Measurements from ENCODE around the gene CADM1. TPM values are rescaled to one million over a fixed set of nuclear protein-coding genes. Genes with fewer than 3 reads are reported as not detected.

CADM1 gene
- total and polyA plus RNA-seq, 2 experiments from 2014 or later: 16.5 to 18.0 TPM

GRCh38 chr11:115206365-115207022 lies 297.7 kb downstream of the CADM1 start:
- no peak overlapping the region for H3K4me3 Mint-ChIP-seq
- ATAC-seq (no peak), DNase-seq (ENCODE audit: low spot score) (no peak)
- Histone ChIP-seq H3K9me2 (ENCODE audit: insufficient read depth) (no peaks in the 10 kb centered on the region), H3K27me3 (ENCODE audit: insufficient read depth) (no peaks in the 10 kb centered on the region), H3K36me3 (ENCODE audit: insufficient read depth) (no peaks in the 10 kb centered on the region), H3K4me3 (no peak overlapping the region), H3K4me2 (no peak overlapping the region), H3K79me2 (replicated peaks; ENCODE audit: insufficient read depth) (no peaks in the 10 kb centered on the region), H3K4me1 (ENCODE audit: insufficient read depth) (peaks cover 17% of the 10 kb centered on the region), H3K27ac (ENCODE audit: low read depth) (no peak overlapping the region), H4K20me1 (replicated peaks; ENCODE audit: insufficient read depth) (no peaks in the 10 kb centered on the region), H2AFZ (no peak overlapping the region), H3F3A (replicated peaks; ENCODE audit: low read depth) (no peaks in the 10 kb centered on the region)
- H3K9me3 Mint-ChIP-seq: no peaks in the 10 kb centered on the region
- H3K27me3 Mint-ChIP-seq (ENCODE audit: insufficient read depth, low read depth, poor library complexity): no peaks in the 10 kb centered on the region
- TF ChIP-seq REST (IDR thresholded peaks at IDR 0.05; ENCODE audit: unreplicated experiment) (no peak), EZH2phosphoT487 (IDR thresholded peaks at IDR 0.05; ENCODE audit: unreplicated experiment) (no peak), CREB1 (CRISPR knock-in tag; IDR thresholded peaks at IDR 0.05; ENCODE audit: low read depth) (no peak), JUNB (IDR thresholded peaks at IDR 0.05; ENCODE audit: unreplicated experiment) (no peak), ZNF331 (CRISPR knock-in tag; IDR thresholded peaks at IDR 0.05; ENCODE audit: low read depth) (no peak), POLR2AphosphoS5 (IDR thresholded peaks at IDR 0.05; ENCODE audit: low read depth) (no peak), ZNF114 (CRISPR knock-in tag; IDR thresholded peaks at IDR 0.05) (no peak), EZH2 (IDR thresholded peaks at IDR 0.05; ENCODE audit: low read depth, unreplicated experiment) (no peak), STAT1 (IDR thresholded peaks at IDR 0.05; ENCODE audit: unreplicated experiment) (no peak), NANOG (IDR thresholded peaks at IDR 0.05; ENCODE audit: borderline replicate concordance) (no peak), ZNF462 (CRISPR knock-in tag; IDR thresholded peaks at IDR 0.05) (no peak)
- TF ChIP-seq, protein P1, sequence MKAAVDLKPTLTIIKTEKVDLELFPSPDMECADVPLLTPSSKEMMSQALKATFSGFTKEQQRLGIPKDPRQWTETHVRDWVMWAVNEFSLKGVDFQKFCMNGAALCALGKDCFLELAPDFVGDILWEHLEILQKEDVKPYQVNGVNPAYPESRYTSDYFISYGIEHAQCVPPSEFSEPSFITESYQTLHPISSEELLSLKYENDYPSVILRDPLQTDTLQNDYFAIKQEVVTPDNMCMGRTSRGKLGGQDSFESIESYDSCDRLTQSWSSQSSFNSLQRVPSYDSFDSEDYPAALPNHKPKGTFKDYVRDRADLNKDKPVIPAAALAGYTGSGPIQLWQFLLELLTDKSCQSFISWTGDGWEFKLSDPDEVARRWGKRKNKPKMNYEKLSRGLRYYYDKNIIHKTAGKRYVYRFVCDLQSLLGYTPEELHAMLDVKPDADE (IDR thresholded peaks at IDR 0.05): no peak
- TF ChIP-seq, protein P2, sequence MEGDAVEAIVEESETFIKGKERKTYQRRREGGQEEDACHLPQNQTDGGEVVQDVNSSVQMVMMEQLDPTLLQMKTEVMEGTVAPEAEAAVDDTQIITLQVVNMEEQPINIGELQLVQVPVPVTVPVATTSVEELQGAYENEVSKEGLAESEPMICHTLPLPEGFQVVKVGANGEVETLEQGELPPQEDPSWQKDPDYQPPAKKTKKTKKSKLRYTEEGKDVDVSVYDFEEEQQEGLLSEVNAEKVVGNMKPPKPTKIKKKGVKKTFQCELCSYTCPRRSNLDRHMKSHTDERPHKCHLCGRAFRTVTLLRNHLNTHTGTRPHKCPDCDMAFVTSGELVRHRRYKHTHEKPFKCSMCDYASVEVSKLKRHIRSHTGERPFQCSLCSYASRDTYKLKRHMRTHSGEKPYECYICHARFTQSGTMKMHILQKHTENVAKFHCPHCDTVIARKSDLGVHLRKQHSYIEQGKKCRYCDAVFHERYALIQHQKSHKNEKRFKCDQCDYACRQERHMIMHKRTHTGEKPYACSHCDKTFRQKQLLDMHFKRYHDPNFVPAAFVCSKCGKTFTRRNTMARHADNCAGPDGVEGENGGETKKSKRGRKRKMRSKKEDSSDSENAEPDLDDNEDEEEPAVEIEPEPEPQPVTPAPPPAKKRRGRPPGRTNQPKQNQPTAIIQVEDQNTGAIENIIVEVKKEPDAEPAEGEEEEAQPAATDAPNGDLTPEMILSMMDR (conservative IDR thresholded peaks at IDR 0.05; ENCODE audit: low read depth in 2 of 2): no peak
- H3K27ac Mint-ChIP-seq: no peak overlapping the region
- no peaks in the 10 kb centered on the region for H3K36me3 Mint-ChIP-seq (ENCODE audit: low read depth)
- peaks cover 44% of the 10 kb centered on the region for H3K4me1 Mint-ChIP-seq
